Hepatocyte (in vitro differentiated cells): ENCODE measurements around the gene MYH13. TPM values are rescaled to one million over a fixed set of nuclear protein-coding genes. Genes with fewer than 3 reads are reported as not detected.

Source experiments
- DNase-seq: peaks from one replicate; pipeline ENCODE4 v3.0.0-alpha.2; 2016; ENCODE audit warnings: low spot score
- H2AFZ ChIP-seq: fragments of 200-600 bp; sonication (generic); 2 replicates; pipeline ENCODE4 v1.6.0; 2016; ENCODE audit warnings: antibody characterized with exemption, mild to moderate bottlenecking
- H3K27ac ChIP-seq: fragments of 200-600 bp; sonication (generic); 2 replicates; pipeline ENCODE4 v1.5.1; 2016; ENCODE audit warnings: mild to moderate bottlenecking
- H3K27me3 ChIP-seq: fragments of 200-600 bp; sonication (generic); 2 replicates; pipeline ENCODE4 v1.6.1; 2016
- H3K36me3 ChIP-seq: fragments of 200-600 bp; sonication (generic); replicated peaks from 2 replicates; pipeline ENCODE4 v1.5.1; 2016; ENCODE audit warnings: low read depth; ENCODE audit not compliant: insufficient read depth
- H3K4me1 ChIP-seq: fragments of 200-600 bp; sonication (generic); 2 replicates; pipeline ENCODE4 v1.5.1; 2016; ENCODE audit warnings: mild to moderate bottlenecking, moderate library complexity; ENCODE audit not compliant: insufficient read depth
- H3K4me2 ChIP-seq: fragments of 200-600 bp; sonication (generic); 2 replicates; pipeline ENCODE4 v1.6.0; 2016
- H3K4me3 ChIP-seq: fragments of 200-600 bp; sonication (generic); 2 replicates; pipeline ENCODE4 v1.5.1; 2016; ENCODE audit warnings: mild to moderate bottlenecking
- H3K79me2 ChIP-seq: fragments of 200-600 bp; sonication (generic); 2 replicates; pipeline ENCODE4 v1.6.0; 2017; ENCODE audit warnings: mild to moderate bottlenecking
- H3K9me2 ChIP-seq: fragments of 200-600 bp; sonication (generic); replicated peaks from 2 replicates; pipeline ENCODE4 v1.6.0; 2017; ENCODE audit warnings: mild to moderate bottlenecking; ENCODE audit not compliant: insufficient read depth
- H3K9me3 ChIP-seq: fragments of 200-600 bp; sonication (generic); 2 replicates; pipeline ENCODE4 v1.5.1; 2016; ENCODE audit warnings: low read depth, mild to moderate bottlenecking
- H4K20me1 ChIP-seq: fragments of 200-600 bp; sonication (generic); 2 replicates; pipeline ENCODE4 v1.6.0; 2016; ENCODE audit warnings: mild to moderate bottlenecking; ENCODE audit not compliant: insufficient read depth, poor library complexity, severe bottlenecking
- EZH2 ChIP-seq: fragments of 200-600 bp; sonication (generic); IDR thresholded peaks from 2 replicates; pipeline ENCODE4 v1.6.1; 2016; ENCODE audit warnings: antibody characterized with exemption, mild to moderate bottlenecking, borderline replicate concordance
- EZH2phosphoT487 ChIP-seq: fragments of 200-600 bp; sonication (generic); IDR thresholded peaks from one replicate; pipeline ENCODE4 v1.6.1; 2018; ENCODE audit warnings: antibody characterized with exemption, mild to moderate bottlenecking, low read depth, moderate library complexity; ENCODE audit not compliant: unreplicated experiment, severe bottlenecking
- WGBS: methylation state at CpG from one replicate; pipeline ENCODE4 v1.1.6; 2016; ENCODE audit warnings: low lambda C conversion rate; ENCODE audit errors: missing lambda C conversion rate; 5-methylcytosine and 5-hydroxymethylcytosine counted together
- polyA plus RNA-seq: library from polyadenylated mRNA; unstranded; fragments of >200 nt; fragmentation: Nextera tagmentation; extraction: Ambion mirVana; gene quantifications from 2 replicates; pipeline ENCODE4 v1.2.1, GENCODE V29; 2016
- total RNA-seq: library from RNA; depleted of rRNA; stranded (reverse); fragments of >200 nt; gene quantifications from 2 replicates; pipeline ENCODE4 v1.2.3, GENCODE V29; 2014
- TF ChIP-seq, protein P1 (sequence below): fragments of 200-600 bp; sonication (generic); IDR thresholded peaks from 2 replicates; pipeline ENCODE4 v1.5.1; 2016; ENCODE audit warnings: antibody characterized with exemption, mild to moderate bottlenecking; ENCODE audit not compliant: poor library complexity

MYH13 gene
- total and polyA plus RNA-seq, 2 experiments from 2014 or later = 0.03 TPM; not detected in 1

DNA sequence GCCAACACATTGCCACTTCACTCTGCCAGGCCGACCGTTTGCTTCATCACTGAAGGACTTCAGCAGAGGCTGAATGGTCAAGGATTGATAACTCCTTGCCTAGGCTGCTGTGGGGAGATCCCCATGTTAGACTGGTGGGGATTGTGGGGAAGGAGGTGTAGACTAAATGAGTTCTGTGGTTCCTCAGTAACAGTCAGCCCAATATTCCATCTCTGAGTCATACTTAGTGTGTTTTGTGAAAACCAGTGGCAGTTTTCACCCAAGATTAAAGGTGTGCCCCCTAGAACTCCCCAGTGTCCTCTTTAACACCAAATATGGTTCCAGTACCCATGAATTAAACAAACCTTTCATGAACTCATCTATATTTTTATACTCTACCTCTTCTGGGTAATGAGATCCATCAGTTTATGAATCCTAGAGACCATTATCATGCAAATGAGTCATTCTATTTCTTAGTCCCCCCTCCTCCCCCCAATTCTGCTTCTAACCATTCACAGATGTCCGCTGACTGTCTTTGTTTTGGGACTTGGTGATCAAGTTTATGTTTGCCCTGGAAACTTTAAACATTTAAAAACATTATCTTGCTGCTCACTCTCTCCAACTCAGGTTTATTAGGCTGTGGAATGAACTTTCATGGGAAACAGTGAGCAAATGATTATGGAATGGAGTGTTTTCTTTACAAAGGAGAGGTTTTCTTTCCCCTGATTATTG, 107.6 kb downstream of the MYH13 start:
- no peak overlapping the region for H2AFZ ChIP-seq
- H3K9me3 ChIP-seq = no peaks in the 10 kb centered on the region
- WGBS = 77% methylated on average over 3 of the region's 3 CpGs
- H4K20me1 ChIP-seq = no peaks in the 10 kb centered on the region
- H3K36me3 ChIP-seq = no peaks in the 10 kb centered on the region
- H3K4me2 ChIP-seq = no peak overlapping the region
- H3K27me3 ChIP-seq = no peaks in the 10 kb centered on the region
- H3K27ac ChIP-seq = peak overlapping the region; percentile 57
- TF ChIP-seq, protein P1, sequence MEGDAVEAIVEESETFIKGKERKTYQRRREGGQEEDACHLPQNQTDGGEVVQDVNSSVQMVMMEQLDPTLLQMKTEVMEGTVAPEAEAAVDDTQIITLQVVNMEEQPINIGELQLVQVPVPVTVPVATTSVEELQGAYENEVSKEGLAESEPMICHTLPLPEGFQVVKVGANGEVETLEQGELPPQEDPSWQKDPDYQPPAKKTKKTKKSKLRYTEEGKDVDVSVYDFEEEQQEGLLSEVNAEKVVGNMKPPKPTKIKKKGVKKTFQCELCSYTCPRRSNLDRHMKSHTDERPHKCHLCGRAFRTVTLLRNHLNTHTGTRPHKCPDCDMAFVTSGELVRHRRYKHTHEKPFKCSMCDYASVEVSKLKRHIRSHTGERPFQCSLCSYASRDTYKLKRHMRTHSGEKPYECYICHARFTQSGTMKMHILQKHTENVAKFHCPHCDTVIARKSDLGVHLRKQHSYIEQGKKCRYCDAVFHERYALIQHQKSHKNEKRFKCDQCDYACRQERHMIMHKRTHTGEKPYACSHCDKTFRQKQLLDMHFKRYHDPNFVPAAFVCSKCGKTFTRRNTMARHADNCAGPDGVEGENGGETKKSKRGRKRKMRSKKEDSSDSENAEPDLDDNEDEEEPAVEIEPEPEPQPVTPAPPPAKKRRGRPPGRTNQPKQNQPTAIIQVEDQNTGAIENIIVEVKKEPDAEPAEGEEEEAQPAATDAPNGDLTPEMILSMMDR = no peak
- TF ChIP-seq EZH2 = no peak
- no peak for TF ChIP-seq EZH2phosphoT487
- peak; percentile 37 for DNase-seq
- no peak overlapping the region for H3K4me3 ChIP-seq
- H3K4me1 ChIP-seq = peaks cover 5% of the 10 kb centered on the region
- no peaks in the 10 kb centered on the region for H3K79me2 ChIP-seq
- H3K9me2 ChIP-seq = no peaks in the 10 kb centered on the region

DNA sequence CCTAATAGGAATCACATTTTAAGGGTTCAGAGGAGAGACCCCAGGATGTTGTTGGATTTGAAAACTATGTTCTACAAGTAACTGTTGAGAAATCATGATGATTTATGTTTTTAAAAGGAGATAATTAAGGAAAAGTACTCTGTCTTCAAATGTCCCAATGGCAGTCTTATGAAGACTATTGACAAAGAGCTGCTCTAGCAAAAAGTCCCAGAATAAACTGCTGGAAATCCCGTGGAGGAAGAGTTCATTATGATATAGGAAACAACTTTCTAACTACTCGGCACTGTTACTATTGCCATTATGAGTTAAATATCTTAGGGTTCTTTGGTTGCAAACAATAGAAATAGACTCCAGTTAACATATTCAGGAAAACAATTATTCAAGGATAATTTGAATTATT, 108.8 kb downstream of the MYH13 start:
- H3K27me3 ChIP-seq = no peaks in the 10 kb centered on the region
- 92% methylated on average over 2 of the region's 2 CpGs for WGBS
- no peaks in the 10 kb centered on the region for H3K36me3 ChIP-seq
- H3K79me2 ChIP-seq = no peaks in the 10 kb centered on the region
- H3K4me3 ChIP-seq = no peak overlapping the region
- no peak overlapping the region for H3K27ac ChIP-seq
- no peaks in the 10 kb centered on the region for H3K9me2 ChIP-seq
- H3K4me1 ChIP-seq = peaks cover 5% of the 10 kb centered on the region
- no peak overlapping the region for H3K4me2 ChIP-seq
- TF ChIP-seq, protein P1 = no peak
- no peak for TF ChIP-seq EZH2phosphoT487
- TF ChIP-seq EZH2 = no peak
- DNase-seq = no peak
- H2AFZ ChIP-seq = no peak overlapping the region
- no peaks in the 10 kb centered on the region for H4K20me1 ChIP-seq
- H3K9me3 ChIP-seq = no peaks in the 10 kb centered on the region

DNA sequence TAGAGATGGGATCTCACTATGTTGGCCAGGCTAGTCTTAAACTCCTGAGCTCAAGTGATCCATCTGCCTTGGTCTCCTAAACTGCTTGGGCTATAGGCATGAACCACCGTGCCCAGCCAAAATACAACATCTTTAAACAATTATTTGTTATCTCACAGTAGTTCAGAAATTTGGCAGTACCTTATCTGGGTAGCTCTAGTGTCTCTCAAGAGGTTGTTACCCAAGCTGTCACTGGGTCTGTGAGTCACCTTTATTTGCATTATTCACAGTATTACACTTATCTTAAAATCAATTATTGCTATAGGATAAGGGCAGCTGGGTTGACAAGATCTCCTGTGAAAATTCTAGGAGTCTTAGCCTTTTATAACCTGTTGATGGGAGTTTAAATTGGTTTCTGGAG, 110.4 kb downstream of the MYH13 start:
- TF ChIP-seq, protein P1 = no peak
- no peak for TF ChIP-seq EZH2
- no peak for TF ChIP-seq EZH2phosphoT487
- H3K4me3 ChIP-seq = no peak overlapping the region
- no peaks in the 10 kb centered on the region for H3K9me2 ChIP-seq
- no peaks in the 10 kb centered on the region for H3K36me3 ChIP-seq
- no peaks in the 10 kb centered on the region for H3K79me2 ChIP-seq
- H3K9me3 ChIP-seq = no peaks in the 10 kb centered on the region
- H2AFZ ChIP-seq = no peak overlapping the region
- no peak for DNase-seq
- no peaks in the 10 kb centered on the region for H3K27me3 ChIP-seq
- H3K4me1 ChIP-seq = peaks cover 5% of the 10 kb centered on the region
- no peak overlapping the region for H3K27ac ChIP-seq
- no peak overlapping the region for H3K4me2 ChIP-seq
- no peaks in the 10 kb centered on the region for H4K20me1 ChIP-seq
- 52% methylated on average over 1 of the region's 1 CpG for WGBS
